Vagina (tissue), 2 donors: ENCODE data around the gene PAWR. TPM values are rescaled to one million over a fixed set of nuclear protein-coding genes. Genes with fewer than 3 reads are reported as not detected.

Source experiments
- DNase-seq, 2 donors: peaks; one replicate each; pipeline ENCODE4 v3.0.0-alpha.2; 2017; ENCODE audit errors: extremely low spot score in 2 of 2
- H3K27ac ChIP-seq: fragments of 200-600 bp; sonication (generic); one replicate; pipeline ENCODE4 v1.5.1; 2019
- H3K27me3 ChIP-seq: fragments of 200-600 bp; sonication (generic); one replicate; pipeline ENCODE4 v1.5.1; 2019
- H3K36me3 ChIP-seq, 2 donors: fragments of 200-600 bp; sonication (generic); one replicate each; pipeline ENCODE4 v1.5.1; 2017 to 2019
- H3K4me1 ChIP-seq: fragments of 200-600 bp; sonication (generic); one replicate; pipeline ENCODE4 v1.5.1; 2019
- H3K4me3 ChIP-seq, 2 donors: fragments of 200-600 bp; sonication (generic); 1 replicate in 1 of 2; 2 replicates in 1 of 2; pipeline ENCODE4 v1.5.1; 2016 to 2019
- H3K9me3 ChIP-seq: fragments of 200-600 bp; sonication (generic); one replicate; pipeline ENCODE4 v1.5.1; 2019
- CTCF ChIP-seq, 3 experiments: fragments of 450-650 bp in 2 of 3; fragments of 200-600 bp in 1 of 3; sonication (generic) in 1 of 3; IDR thresholded peaks; one replicate each; pipeline ENCODE4 v1.5.1; 2017 to 2019; ENCODE audit warnings: antibody characterized with exemption in 3 of 3, mild to moderate bottlenecking in 2 of 3, moderate library complexity in 2 of 3
- POLR2A ChIP-seq, 2 donors: fragments of 450-650 bp; IDR thresholded peaks; one replicate each; pipeline ENCODE4 v1.6.1; 2017; ENCODE audit warnings: antibody characterized with exemption in 2 of 2, mild to moderate bottlenecking in 2 of 2, moderate library complexity in 2 of 2
- POLR2AphosphoS5 ChIP-seq, 2 donors: sonication (generic); formaldehyde crosslinking; IDR thresholded peaks; one replicate each; pipeline ENCODE4 v1.9.0; 2017; ENCODE audit warnings: antibody characterized with exemption in 2 of 2, mild to moderate bottlenecking in 2 of 2, low read depth in 1 of 2; ENCODE audit not compliant: insufficient read depth in 1 of 2
- intact Hi-C: fragments of 100-400 bp; cut with DNase I; formaldehyde crosslinking; loops from one replicate; pipeline ENCODE4 v1.15.1; 2023
- total RNA-seq: library from RNA; depleted of rRNA; stranded (reverse); fragments of >200 nt; gene quantifications from one replicate; pipeline ENCODE4 v1.2.3, GENCODE V29; 2016

The PAWR gene
- total RNA-seq, 1 donor from 2014 or later = 103 TPM

- Histone ChIP-seq H3K4me3 (no peak overlapping the region), H3K9me3 (no peaks in the 10 kb centered on the region), H3K36me3 (no peaks in the 10 kb centered on the region), H3K27me3 (no peaks in the 10 kb centered on the region), H3K27ac (no peak overlapping the region), H3K4me1 (peaks cover 35% of the 10 kb centered on the region)
- intact Hi-C loops = no loop called here
- TF ChIP-seq CTCF (IDR thresholded peaks at IDR 0.05) (no peak), POLR2AphosphoS5 (IDR thresholded peaks at IDR 0.05; ENCODE audit: insufficient read depth in 1 of 2, low read depth in 1 of 2) (no peak), POLR2A (IDR thresholded peaks at IDR 0.05) (no peak)
- DNase-seq = no peak
Observed at GRCh38 chr12:79681008-79681590, 9.7 kb downstream of the PAWR start.

DNA sequence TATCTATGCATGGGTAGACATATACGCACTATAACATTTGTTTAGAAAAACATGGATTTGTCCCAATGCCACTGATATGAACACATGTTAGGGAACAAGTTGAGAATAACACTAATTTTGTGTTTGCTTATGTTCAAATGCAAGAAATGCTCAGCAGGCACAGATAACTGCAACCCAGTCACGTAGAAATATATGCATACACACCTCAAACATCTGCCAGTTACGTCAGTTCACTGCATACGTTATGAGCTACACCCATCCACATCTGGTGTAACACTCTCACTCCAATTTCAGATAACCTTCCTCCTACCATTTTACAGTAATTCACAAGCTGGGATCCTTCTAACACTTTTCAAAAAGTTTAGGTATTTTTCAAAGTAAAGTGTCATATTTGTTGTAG is 10.7 kb downstream of the PAWR start:
- no peak overlapping the region for H3K27ac ChIP-seq
- TF ChIP-seq CTCF (IDR thresholded peaks at IDR 0.05) (no peak), POLR2AphosphoS5 (IDR thresholded peaks at IDR 0.05; ENCODE audit: insufficient read depth in 1 of 2, low read depth in 1 of 2) (no peak), POLR2A (IDR thresholded peaks at IDR 0.05) (no peak)
- no peak overlapping the region for H3K4me3 ChIP-seq
- H3K36me3 ChIP-seq = no peaks in the 10 kb centered on the region
- H3K4me1 ChIP-seq = peaks cover 24% of the 10 kb centered on the region
- no peaks in the 10 kb centered on the region for H3K27me3 ChIP-seq
- no peaks in the 10 kb centered on the region for H3K9me3 ChIP-seq
- intact Hi-C loops = no loop called here
- DNase-seq = no peak

- intact Hi-C loops = no loop called here
- Histone ChIP-seq H3K9me3 (no peaks in the 10 kb centered on the region), H3K27me3 (no peaks in the 10 kb centered on the region), H3K36me3 (no peaks in the 10 kb centered on the region), H3K27ac (no peak overlapping the region), H3K4me1 (peaks cover 20% of the 10 kb centered on the region), H3K4me3 (no peak overlapping the region)
- TF ChIP-seq POLR2A (IDR thresholded peaks at IDR 0.05) = no peak
- no peak for TF ChIP-seq CTCF (IDR thresholded peaks at IDR 0.05)
- no peak for TF ChIP-seq POLR2AphosphoS5 (IDR thresholded peaks at IDR 0.05; ENCODE audit: insufficient read depth in 1 of 2, low read depth in 1 of 2)
- DNase-seq = no peak
Observed at GRCh38 chr12:79678306-79678705, 12.5 kb downstream of the PAWR start.

DNA sequence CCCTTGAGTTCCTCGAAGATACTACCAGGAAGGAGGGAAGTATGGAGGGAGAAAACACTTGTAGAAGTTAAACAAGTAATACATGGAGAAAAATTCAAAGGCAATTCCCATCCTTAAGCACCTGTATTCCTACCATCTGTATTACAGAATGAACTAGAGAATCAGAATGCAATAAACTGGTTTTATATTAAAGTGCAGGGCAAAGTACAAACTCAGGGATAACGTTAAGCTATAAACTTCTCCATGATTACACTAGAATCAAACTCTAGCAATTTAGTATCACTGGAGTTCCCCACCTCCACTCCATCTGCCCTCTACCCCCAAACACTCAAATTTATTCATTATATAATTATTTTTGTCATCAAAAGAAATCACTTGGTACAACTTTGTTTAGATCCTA is 13.1 kb downstream of the PAWR start:
- TF ChIP-seq POLR2AphosphoS5 (IDR thresholded peaks at IDR 0.05; ENCODE audit: insufficient read depth in 1 of 2, low read depth in 1 of 2) = no peak
- no peak for TF ChIP-seq CTCF (IDR thresholded peaks at IDR 0.05)
- TF ChIP-seq POLR2A (IDR thresholded peaks at IDR 0.05) = no peak
- no peak for DNase-seq
- Histone ChIP-seq H3K36me3 (no peaks in the 10 kb centered on the region), H3K4me3 (no peak overlapping the region), H3K9me3 (no peaks in the 10 kb centered on the region), H3K27me3 (no peaks in the 10 kb centered on the region), H3K27ac (no peak overlapping the region), H3K4me1 (peaks cover 14% of the 10 kb centered on the region)
- intact Hi-C loops = no loop called here

GRCh38 chr12:79676579-79676978 is 14.2 kb downstream of the PAWR start:
- DNase-seq = no peak
- no peak for TF ChIP-seq POLR2AphosphoS5 (IDR thresholded peaks at IDR 0.05; ENCODE audit: insufficient read depth in 1 of 2, low read depth in 1 of 2)
- no peak for TF ChIP-seq CTCF (IDR thresholded peaks at IDR 0.05)
- no peak for TF ChIP-seq POLR2A (IDR thresholded peaks at IDR 0.05)

More at GRCh38 chr12:79676579-79676978, 14.2 kb downstream of the PAWR start:
- H3K4me3 ChIP-seq = no peak overlapping the region
- no peaks in the 10 kb centered on the region for H3K9me3 ChIP-seq
- no peaks in the 10 kb centered on the region for H3K36me3 ChIP-seq
- no peak overlapping the region for H3K27ac ChIP-seq
- intact Hi-C loops = no loop called here
- peaks cover 6% of the 10 kb centered on the region for H3K4me1 ChIP-seq
- no peaks in the 10 kb centered on the region for H3K27me3 ChIP-seq
